ENCODE data around the gene ATOH8. TPM values are rescaled to one million over a fixed set of nuclear protein-coding genes. Genes with fewer than 3 reads are reported as not detected.

The ATOH8 gene
- total and polyA plus RNA-seq, 10 of the 15 experiments (the other 5 are each of a cell fraction or from before 2014, with no cell fraction given): 0.03 to 0.60 TPM; not detected in 8

- Histone ChIP-seq H3K27ac (ENCODE audit: control insufficient read depth, insufficient read depth) (no peak overlapping the region), H3K4me1 (ENCODE audit: control insufficient read depth, insufficient read depth, low read length) (no peaks in the 10 kb centered on the region), H3K27me3 (replicated peaks in 1 of 2; ENCODE audit: control insufficient read depth in 2 of 2, insufficient read depth in 2 of 2, low read length in 1 of 2) (no peaks in the 10 kb centered on the region), H2AFZ (ENCODE audit: control insufficient read depth, low read depth, low read length) (no peak overlapping the region), H4K20me1 (ENCODE audit: control insufficient read depth, insufficient read depth) (no peaks in the 10 kb centered on the region), H3K36me3 (ENCODE audit: control insufficient read depth in 2 of 2, insufficient read depth in 2 of 2, low read length in 1 of 2) (no peaks in the 10 kb centered on the region), H3K4me2 (ENCODE audit: control insufficient read depth, insufficient read depth) (no peak overlapping the region), H3K9ac (ENCODE audit: control insufficient read depth, insufficient read depth, low read length) (no peak overlapping the region), H3K79me2 (ENCODE audit: control insufficient read depth, insufficient read depth, low read length) (no peaks in the 10 kb centered on the region), H3K9me3 (replicated peaks; ENCODE audit: control insufficient read depth, insufficient read depth, low read length) (no peaks in the 10 kb centered on the region), H3K4me3 (no peak overlapping the region)
- peak; percentile 30 for DNase-seq (ENCODE audit: low read depth, low spot score)
- ChIA-PET SMC1A (ENCODE audit: uncharacterized antibody, unreplicated experiment) (interaction anchor here (0.7 to 7.3 kb wide), 26 partner anchors 12 to 265 kb away, joined by 3 to 106 read pairs (median 5); no protein-coding TSS in a partner anchor), POLR2A (interaction anchor here (0.6 kb wide), 1 partner anchor 96 kb away, joined by 5 read pairs; no protein-coding TSS in a partner anchor), RAD21 (ENCODE audit: unreplicated experiment) (interaction anchor here (0.6 to 7.1 kb wide), 27 partner anchors 8 to 266 kb away, joined by 3 to 116 read pairs (median 5); partner anchors contain the start of genes ATOH8 and C2orf68), CTCF (interaction anchor here (0.6 to 11.5 kb wide), 43 partner anchors 8 to 373 kb away, joined by 3 to 234 read pairs (median 5); partner anchors contain the start of gene ATOH8)
- in situ Hi-C loops (cut with MboI) (loop anchor here (10.0 kb wide), 1 partner anchor 89 kb away; no protein-coding TSS in a partner anchor), intact Hi-C loops (cut with micrococcal nuclease; ENCODE audit: unreplicated experiment) (loop anchor here (1.0 to 10.0 kb wide), 5 partner anchors 64 to 389 kb away; no protein-coding TSS in a partner anchor)
- WGBS (ENCODE audit: insufficient coverage, insufficient replicate concordance, low lambda C conversion rate, missing lambda C conversion rate): 24% methylated on average over 13 of the region's 13 CpGs
- peak; percentile 95 for FAIRE-seq
- ATAC-seq: peak; percentile 99
- no TSS peak for BruUV-seq (replicated peaks)
- TF ChIP-seq TCF3 (IDR thresholded peaks at IDR 0.05; ENCODE audit: borderline replicate concordance, insufficient read depth, low read depth, low read length): 0 out of 2 replicates have a peak, but pooled peaks have one; percentile 32
- no peak for TF ChIP-seq RBBP5 (conservative IDR thresholded peaks at IDR 0.05)
- TF ChIP-seq RELB (IDR thresholded peaks at IDR 0.05; ENCODE audit: low read depth): no peak
- TF ChIP-seq KLF5 (IDR thresholded peaks at IDR 0.05; ENCODE audit: partially characterized antibody): no peak
- TF ChIP-seq HSF1 (IDR thresholded peaks at IDR 0.05; ENCODE audit: low read depth, low read length): 0 out of 2 replicates have a peak, but pooled peaks have one; percentile 29
- TF ChIP-seq ZNF687 (IDR thresholded peaks at IDR 0.05): no peak
- TF ChIP-seq IKZF1 (conservative IDR thresholded peaks at IDR 0.05): peak; percentile 18; the same call in 1 of the 2 replicates
- peak; percentile 56; the same call in 1 of the 2 replicates for TF ChIP-seq NBN (IDR thresholded peaks at IDR 0.05)
- peak; percentile 60; the same call in 1 of the 2 replicates for TF ChIP-seq RB1 (IDR thresholded peaks at IDR 0.05; ENCODE audit: borderline replicate concordance)
- no peak for TF ChIP-seq CBX5 (IDR thresholded peaks at IDR 0.05; ENCODE audit: low read depth)
- peak; percentile 70; the same call in 1 of the 2 replicates for TF ChIP-seq YY1 (IDR thresholded peaks at IDR 0.05; ENCODE audit: low read depth, low read length)
- TF ChIP-seq SMC3 (IDR thresholded peaks at IDR 0.05; ENCODE audit: borderline replicate concordance, low read length): peak; percentile 100
- TF ChIP-seq TCF7 (IDR thresholded peaks at IDR 0.05; ENCODE audit: borderline replicate concordance): no peak
- no peak for TF ChIP-seq SRF (IDR thresholded peaks at IDR 0.05; ENCODE audit: low read depth in 2 of 2, low read length in 2 of 2)
- TF ChIP-seq NFYA (IDR thresholded peaks at IDR 0.05; ENCODE audit: borderline replicate concordance, low read depth, low read length): no peak
- TF ChIP-seq IRF4 (IDR thresholded peaks at IDR 0.05; ENCODE audit: low read depth, low read length): peak; percentile 59; the same call in 1 of the 2 replicates
Observed at GRCh38 chr2:85813982-85814801, 60.4 kb downstream of the ATOH8 start.
